GM19463 (cell line): ENCODE data around the gene CBR1.
"Not testable (repeated sequence)": the region's sequence is repeated elsewhere in the genome, so short reads cannot be mapped to it uniquely, and the experiment has no call there.

ENCODE experiments used
- ATAC-seq: cut with Tn5 transposase; IDR thresholded peaks from one replicate; pipeline ENCODE4 v1.9.1; 2021; ENCODE audit warnings: mild to moderate bottlenecking, moderate library complexity; ENCODE audit not compliant: unreplicated experiment

CBR1 gene

GRCh38 chr21:36079010-36079649, 9.3 kb downstream of the CBR1 start:
- ATAC-seq = no peak

DNA sequence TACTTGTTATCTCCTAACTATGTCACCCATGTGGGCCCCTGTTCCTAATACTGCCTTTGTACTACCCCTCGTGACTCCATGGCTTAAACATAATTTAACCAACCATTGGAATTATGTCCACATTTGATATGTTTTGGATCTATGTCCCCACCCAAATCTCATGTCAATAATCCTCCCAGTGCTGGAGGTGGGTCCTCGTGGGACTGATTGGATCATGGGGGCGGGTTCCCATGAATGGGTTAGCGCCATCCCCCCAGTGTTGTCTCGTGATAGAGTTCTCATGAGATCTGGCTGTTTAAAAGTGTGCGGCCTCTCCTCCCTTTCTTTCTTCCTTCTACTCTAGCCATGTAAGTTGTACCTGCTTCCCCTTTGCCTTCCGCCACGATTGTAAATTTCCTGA, 9.8 kb downstream of the CBR1 start:
- no peak for ATAC-seq

- ATAC-seq = no peak
Measured at GRCh38 chr21:36080386-36080785, 10.6 kb downstream of the CBR1 start.

GRCh38 chr21:36082237-36082664, 12.4 kb downstream of the CBR1 start:
- ATAC-seq = no peak

DNA sequence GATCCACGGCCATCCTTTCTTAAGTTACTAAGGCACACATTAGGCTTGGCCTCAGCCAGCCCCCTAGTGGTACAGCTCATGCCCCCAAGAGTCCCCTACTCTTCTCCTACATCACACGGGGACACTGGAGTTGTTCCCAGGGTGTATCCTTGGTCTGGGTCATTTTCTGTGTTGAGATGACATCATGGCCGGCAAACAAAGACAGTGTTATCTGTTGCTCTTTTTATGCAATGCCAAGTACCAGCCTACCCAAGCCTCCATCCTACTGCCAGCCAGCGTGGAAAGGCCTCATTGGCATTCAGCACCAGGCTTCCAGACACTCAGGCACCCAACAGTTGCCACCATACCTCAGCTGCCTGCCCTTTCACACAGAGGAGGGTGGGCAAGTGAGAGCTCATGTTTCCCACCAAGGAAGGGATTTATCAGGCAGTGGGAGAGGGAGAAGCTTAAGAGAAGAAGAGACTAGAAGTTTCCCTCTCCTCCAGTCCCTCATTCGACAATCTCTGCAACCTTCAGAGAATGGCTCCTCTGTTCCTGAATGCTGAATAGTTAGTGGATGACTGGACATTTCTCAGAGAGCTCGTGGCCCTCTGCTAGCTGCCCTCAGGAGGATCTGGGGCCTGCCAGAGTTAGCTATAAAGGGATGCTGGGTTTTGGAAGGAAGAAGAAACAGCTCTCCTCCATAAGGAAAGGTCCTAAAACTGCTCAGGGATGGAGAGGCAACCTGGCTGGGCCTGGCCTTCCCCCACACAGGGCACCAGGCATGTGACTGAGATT, 17.7 kb downstream of the CBR1 start:
- ATAC-seq = no peak

- ATAC-seq = no peak
Measured at GRCh38 chr21:36089946-36090345, 20.1 kb downstream of the CBR1 start.

GRCh38 chr21:36092681-36093080, 22.9 kb downstream of the CBR1 start:
- ATAC-seq = no peak

GRCh38 chr21:36093512-36093911, 23.7 kb downstream of the CBR1 start:
- ATAC-seq = no peak

- no peak for ATAC-seq
Measured at GRCh38 chr21:36096398-36097290, 26.8 kb downstream of the CBR1 start.

GRCh38 chr21:36097427-36098181, 27.8 kb downstream of the CBR1 start:
- ATAC-seq = peak; percentile 56

DNA sequence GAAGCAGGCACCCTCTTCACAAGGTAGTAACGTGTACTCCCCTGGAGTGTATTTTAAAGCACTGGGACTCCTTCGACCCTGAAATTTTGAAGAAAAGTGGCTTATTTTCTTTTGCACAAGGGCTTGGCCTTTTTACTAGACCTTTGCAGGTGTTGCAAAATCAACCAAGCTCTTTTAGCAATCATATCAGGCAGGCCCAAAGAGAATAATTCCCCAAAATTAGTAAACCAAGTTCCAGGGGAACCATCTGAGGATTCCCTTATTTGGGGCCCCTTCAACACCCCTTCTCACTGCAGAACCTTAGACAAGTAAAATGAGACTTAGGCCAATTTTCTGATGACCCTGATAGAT, 28.3 kb downstream of the CBR1 start:
- ATAC-seq = no peak

GRCh38 chr21:36099000-36099399, 29.2 kb downstream of the CBR1 start:
- no peak for ATAC-seq

- not testable (repeated sequence) for ATAC-seq
Measured at GRCh38 chr21:36099695-36100211, 29.9 kb downstream of the CBR1 start.

DNA sequence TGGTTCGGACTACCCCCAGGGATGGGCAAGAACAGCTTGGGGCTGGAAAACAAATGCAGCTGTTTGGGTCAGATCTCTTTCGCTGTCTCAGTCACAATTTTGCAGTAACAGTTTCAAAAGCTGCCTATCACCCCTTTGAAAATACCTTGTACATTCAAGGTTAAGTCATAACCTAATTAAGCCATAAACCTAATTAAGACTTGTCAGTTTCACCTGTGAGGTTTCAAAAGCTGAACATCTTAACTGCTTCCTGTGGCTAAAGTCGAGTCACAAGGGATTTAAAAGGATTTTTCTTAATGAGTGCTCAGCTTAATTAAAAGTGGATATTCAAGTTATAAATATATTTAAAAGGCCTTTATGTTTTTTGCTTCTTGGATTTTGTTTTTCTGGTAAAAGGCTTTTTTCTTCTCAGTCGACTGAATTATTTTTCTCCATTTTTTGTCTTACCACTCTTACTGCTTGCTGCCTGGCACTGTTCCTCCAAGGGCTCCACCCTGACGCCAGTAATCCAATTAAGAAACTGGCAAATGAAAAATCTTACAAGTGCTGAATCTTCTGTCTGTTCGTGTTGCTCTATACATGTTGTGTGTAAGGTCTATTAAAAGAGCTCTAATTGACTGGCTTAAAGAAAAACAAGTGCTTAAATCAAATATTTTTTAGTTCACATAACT, 31.3 kb downstream of the CBR1 start:
- no peak for ATAC-seq

- no peak for ATAC-seq
Measured at GRCh38 chr21:36103434-36103833, 33.6 kb downstream of the CBR1 start.

DNA sequence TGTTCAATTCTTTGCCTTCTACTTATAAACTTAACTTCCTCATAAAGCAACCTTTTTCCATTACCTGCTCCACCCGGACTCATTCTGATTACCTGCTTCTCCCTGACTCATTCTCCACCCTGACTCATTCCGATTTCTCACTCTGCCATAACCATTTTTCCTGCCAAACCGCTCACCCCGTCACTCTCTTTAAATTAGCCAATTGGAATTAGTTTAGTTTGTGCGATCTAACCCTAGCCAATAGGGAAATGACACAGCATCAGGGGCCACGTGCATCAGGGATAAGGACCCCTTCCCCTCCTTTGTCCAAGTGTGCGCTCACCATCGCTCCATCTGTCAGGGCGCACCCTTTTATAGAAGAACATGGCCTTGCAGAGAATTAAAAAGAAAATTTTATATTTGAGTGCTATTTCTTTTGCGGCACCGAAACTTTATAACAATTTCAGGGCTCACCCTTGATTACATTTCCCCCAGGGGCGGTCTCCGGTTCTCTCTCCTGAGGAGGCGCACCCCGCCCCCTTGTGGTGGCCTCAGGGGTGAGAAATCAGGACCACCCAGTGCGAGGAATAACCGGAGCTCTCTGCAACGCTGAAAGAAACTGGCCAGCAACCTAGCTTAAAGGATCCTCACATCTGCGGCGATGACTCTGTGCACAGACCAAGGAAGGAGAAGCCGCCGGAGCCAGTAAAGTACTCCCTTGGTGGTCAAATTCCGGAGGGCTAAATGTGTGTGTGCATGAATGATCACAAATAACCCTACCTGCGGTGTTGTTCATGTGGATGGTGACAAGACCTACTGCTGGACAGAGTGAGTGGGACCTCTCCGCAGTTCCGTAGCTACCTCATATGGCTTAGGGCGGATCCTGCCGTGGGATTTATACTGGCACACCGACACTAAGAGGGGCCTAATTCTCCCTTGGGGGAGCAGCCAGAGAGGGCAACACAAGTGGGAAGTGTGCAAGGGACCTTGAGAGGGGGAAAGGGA, 34.8 kb downstream of the CBR1 start:
- no peak for ATAC-seq

DNA sequence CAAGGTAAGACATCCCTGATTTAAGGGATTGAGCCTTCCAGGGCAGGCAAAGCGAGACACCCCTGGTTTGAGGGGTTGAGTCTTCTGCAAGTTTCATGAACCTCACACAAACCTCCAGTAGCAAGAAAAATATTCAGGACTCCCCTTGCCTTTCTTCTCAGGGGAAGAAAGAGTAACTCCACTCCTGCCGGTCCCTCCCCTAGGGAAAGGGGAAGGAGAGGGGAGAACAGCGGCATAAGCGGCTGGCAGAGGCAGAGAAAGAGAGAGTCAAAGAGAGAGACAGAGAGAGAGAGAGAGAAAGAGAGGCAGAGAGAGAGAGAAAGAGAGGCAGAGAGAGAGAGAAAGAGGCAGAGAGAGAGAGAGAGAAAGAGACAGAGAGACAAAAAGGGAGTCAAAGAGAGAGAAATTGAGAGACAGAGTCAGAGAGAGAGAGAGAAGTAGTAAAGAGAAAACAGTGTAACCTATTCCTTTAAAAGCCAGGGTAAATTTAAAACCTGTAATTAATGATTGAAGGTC, 35.6 kb downstream of the CBR1 start:
- ATAC-seq = no peak

DNA sequence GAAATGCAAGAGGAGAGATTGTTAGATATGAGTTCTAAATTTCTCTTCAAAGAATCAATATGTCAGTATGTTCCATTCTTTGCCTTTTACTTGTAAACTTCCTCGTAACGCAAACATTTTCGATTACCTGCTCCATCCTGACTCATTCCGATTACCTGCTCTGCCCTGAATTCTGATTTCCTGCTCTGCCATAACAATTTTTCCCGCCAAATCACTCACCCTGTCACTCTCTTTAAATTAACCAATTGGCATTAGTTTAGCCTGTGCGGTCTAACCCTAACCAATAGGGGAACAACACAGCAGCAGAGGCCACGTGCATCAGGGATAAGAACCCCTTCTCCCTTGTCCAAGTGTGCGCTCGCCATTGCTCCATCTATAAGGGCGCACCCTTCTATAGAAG, 40.0 kb downstream of the CBR1 start:
- ATAC-seq = no peak

DNA sequence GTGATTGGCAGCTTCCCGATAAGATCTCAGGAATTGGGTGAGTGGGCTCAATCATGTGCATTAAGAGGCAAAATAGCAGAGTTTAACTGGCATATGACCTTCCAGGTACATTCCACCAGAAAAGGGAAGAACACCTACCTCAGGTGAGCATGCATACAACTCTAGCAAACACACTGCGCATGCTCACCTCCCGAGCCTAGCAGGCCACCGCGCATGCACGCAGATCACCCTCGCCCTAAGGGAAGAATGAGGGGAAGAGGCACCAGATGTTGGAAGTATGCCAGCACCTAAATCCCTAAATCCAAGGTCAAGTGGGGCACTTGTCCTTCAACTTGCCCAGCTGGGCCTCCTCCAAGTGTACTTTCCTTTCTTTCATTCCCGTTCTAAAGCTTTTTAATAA, 41.4 kb downstream of the CBR1 start:
- no peak for ATAC-seq
